Keratinocyte (primary cell): ENCODE results near the gene SERTAD2.

Source experiments
- CTCF ChIP-seq, 3 experiments: IDR thresholded peaks in 1 of 3; conservative IDR thresholded peaks in 1 of 3; optimal IDR thresholded peaks in 1 of 3; 2 replicates in 2 of 3; 3 replicates in 1 of 3; pipeline versions ENCODE3 to v1.5.1; 2011; ENCODE audit warnings: low read length in 3 of 3, mild to moderate bottlenecking in 3 of 3, moderate library complexity in 2 of 3, control low read depth in 1 of 3, inconsistent platforms in 1 of 3; ENCODE audit not compliant: insufficient read depth in 2 of 3; ENCODE audit errors: extremely low read depth in 1 of 3
- EZH2 ChIP-seq: IDR thresholded peaks from one replicate; pipeline ENCODE4 v1.6.1; 2012; ENCODE audit warnings: inconsistent platforms, mild to moderate bottlenecking, low read length, moderate library complexity

GRCh38 chr2:64649626-64650025 lies 4.1 kb downstream of the SERTAD2 start:
- no peak for TF ChIP-seq CTCF (optimal IDR thresholded peaks at IDR 0.05 in 1 of 3, IDR thresholded peaks at IDR 0.05 in 1 of 3, conservative IDR thresholded peaks at IDR 0.05 in 1 of 3; ENCODE audit: extremely low read depth in 1 of 3, insufficient read depth in 2 of 3, low read length in 3 of 3)
- TF ChIP-seq EZH2: no peak
